NCI-H526 treated with DMSO at 0.1 percent for 48 hours (cell line): ENCODE results near the gene B3GALT5.
"Not testable (repeated sequence)": the region's sequence is repeated elsewhere in the genome, so short reads cannot be mapped to it uniquely, and the experiment has no call there.

Source experiments
- DNase-seq: peaks from one replicate; lab custom pipeline; 2025; lab: John Stamatoyannopoulos, UW

Gene B3GALT5, protein sequence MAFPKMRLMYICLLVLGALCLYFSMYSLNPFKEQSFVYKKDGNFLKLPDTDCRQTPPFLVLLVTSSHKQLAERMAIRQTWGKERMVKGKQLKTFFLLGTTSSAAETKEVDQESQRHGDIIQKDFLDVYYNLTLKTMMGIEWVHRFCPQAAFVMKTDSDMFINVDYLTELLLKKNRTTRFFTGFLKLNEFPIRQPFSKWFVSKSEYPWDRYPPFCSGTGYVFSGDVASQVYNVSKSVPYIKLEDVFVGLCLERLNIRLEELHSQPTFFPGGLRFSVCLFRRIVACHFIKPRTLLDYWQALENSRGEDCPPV

GRCh38 chr21:39612233-39613040 lies at the start of gene B3GALT5:
B3GALT5 (plus strand) TSS chr21:39612940; CDS start chr21:39660560, 47,620 bp downstream.
- peak; percentile 63 for DNase-seq

DNA sequence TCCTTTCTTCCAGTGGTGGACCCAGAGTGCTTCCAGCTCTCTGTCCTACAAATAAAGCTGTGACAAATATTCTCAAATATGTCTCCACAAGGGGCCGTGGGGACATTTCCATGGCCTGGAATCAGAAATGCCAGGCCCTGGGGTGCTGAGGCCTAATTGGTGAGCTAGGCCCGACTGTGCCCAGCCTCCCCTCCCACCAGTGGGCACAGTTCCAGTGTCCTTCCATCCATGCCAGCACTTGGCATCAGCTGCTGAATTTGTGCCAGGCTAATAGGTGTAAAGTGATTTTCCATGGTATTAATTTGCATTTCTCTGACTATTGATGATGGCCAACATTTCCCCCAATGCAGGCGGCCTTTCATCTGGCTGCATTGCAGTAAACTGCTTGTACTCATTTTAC lies 48.5 kb upstream of the B3GALT5 start:
- DNase-seq, result peak; percentile 21

DNA sequence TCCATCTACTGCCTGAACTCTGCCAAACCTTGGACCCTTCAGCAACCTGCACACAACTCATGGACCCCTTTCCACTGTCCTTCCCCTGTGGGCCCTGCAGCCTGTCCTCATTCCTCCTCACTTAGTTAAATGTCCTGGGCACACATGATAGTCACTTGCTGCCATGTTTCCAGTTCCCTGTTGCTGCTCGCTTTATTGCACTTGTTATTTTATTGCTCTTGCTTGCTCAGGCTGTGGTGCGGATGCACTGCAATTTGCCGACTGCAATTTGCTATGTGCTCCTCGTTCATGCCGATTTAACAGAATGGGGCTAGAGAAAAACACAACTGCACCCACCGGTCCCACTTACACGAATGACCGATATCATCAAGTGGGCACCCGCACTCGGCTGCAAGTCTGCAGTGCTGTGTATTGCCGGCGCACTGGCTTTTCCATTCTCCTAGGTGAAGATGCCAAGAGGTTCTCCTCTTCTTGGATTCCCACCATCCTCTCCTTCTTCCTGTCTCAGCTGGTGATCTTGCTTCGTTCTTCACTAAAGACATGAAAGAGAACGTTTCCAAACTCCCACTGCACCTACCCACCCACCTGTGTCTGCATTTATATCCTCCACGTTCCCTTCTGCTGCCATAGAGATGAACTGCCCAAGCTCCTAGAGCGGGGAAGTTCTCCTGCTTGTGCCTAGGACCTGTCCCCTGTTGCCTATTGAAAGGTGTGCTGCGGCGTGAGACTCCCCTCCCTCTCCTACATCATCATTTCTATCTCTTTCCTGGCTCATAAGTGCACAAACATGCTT lies 45.4 kb upstream of the B3GALT5 start:
- DNase-seq, result no peak

GRCh38 chr21:39568361-39568760 lies 44.4 kb upstream of the B3GALT5 start:
- DNase-seq, result peak; percentile 83

GRCh38 chr21:39575775-39576174 lies 37.0 kb upstream of the B3GALT5 start:
- no peak for DNase-seq

- no peak for DNase-seq
Observed at GRCh38 chr21:39576518-39577128, 36.1 kb upstream of the B3GALT5 start.

- no peak for DNase-seq
Observed at GRCh38 chr21:39579734-39580332, 32.9 kb upstream of the B3GALT5 start.

DNA sequence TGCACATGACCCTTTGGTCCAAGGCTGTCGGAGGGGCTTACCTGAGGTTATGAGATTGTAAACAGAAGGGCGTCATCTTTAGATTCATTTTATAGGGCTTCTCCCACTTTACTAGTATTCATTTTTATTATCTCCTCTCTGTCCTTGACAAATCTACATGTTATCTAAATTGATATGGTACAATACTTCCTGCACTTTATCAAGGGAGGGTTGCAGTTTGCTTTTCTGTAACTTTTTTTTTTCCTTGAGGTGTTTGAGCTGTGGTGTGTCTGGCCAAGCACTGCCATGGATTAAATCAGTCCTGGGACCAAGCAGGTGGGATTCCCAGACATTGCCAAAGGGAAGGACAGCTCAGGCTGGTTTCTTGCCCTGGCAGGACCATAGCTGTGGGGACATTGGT lies 32.0 kb upstream of the B3GALT5 start:
- no peak for DNase-seq

- DNase-seq, result no peak
Observed at GRCh38 chr21:39581414-39581813, 31.3 kb upstream of the B3GALT5 start.

DNA sequence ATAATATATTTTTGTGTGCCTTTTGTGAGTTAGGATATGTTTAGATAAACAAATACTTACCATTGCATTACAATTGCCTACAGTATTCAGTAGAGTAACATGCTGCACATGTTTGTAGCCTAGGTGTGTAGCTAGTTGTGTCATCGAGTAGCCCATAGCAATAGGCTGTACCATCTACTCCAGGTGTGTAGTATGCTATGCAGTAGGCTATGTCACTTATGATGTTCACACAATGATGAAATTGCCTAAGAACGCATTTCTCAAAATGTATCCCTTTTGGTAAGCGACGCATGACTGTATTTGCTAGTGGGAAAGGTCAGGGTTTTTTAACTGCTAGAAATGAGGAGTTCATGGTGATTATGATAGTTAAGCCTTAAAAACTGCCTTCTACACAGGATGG lies 30.0 kb upstream of the B3GALT5 start:
- no peak for DNase-seq

DNA sequence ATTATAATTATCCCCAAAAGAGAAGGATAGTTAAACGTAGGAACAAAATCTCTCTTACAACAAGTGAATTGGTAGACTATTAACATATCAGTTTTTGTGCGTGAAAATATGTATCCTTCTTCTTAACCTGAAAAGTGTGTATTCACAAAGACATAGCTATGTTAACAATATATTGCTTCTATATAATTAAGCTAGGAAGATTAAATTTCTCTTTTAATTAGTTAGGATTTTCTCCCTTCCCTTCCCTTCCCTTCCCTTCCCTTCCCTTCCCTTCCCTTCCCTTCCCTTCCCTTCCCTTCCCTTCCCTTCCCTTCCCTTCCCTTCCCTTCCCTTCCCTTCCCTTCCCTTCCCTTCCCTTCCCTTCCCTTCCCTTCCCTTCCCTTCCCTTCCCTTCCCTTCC lies 29.2 kb upstream of the B3GALT5 start:
- DNase-seq, result not testable (repeated sequence)

DNA sequence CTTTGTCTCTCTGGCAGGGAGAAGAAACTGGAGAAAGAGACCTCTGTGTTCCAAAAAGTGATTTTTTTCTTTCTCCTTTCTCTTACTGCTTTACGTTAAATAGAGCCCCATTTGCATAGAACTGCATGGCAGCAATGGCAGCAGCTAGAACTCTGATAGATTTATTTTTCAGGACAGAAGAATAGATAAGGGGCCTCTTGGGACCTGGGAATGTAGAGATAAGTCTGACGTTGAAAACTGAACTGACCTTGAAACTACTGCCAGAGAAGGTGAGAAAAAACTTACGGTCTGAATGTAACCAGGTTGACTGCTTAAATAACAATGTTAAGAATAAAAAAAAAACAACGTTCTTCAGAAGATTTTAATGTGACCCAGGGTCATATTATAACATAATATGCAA lies 25.4 kb upstream of the B3GALT5 start:
- DNase-seq, result no peak

DNA sequence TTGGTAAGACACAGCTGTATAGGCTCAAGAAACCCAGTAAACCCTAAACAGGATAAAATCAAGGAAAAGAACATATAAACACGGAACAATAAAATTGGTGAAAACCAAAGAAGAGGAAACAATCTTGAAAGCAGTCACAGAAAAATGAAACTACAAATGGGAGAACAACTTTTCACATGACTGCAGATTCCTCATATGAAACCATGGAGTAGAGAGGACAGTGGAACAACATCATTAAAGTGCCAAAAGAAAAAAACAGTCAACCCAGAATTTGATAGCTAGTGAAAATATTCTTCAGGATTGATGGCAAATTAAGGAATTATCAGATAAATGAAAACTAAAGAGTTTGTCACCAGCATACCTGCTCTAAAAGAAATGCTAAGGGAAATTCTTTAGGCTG lies 23.9 kb upstream of the B3GALT5 start:
- DNase-seq, result no peak

DNA sequence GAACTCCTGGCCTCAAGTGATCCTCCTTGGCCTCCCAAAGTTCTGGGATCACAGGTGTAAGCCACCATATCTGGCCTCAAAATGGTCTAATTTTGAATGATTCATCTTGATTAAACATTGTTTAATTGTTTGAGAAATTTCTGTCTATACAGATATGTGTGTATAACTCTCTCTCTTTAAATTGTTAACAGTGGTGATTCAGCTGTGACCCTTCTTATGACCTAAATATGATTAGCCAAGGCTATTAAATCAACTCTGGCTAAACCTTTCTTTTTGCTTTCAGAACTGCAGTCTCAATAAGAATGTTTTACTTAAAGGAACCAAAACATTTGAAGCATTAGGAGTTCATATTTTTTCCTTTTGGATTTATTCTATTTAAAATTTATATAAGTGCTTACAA lies 19.2 kb upstream of the B3GALT5 start:
- DNase-seq, result no peak

GRCh38 chr21:39595465-39595864 lies 17.3 kb upstream of the B3GALT5 start:
- no peak for DNase-seq

DNA sequence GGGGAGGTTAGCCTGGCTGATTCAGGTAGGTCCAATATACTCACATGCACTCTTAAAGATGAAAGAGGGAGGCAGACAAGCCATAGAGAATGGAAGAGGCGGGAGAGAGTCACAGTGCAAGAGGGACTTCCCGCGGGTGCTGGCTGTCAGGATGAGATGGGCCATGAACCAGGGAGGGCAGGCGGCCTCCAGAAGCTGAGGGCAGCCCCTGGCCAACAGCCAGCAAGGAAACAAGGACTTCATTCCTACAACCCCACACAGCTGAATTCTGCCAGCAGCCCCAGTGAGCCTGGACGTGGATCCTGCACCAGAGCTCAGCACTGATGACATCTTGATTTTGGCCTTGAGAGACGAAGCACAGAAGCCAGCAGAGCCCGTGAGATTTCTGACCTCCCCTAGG lies 15.1 kb upstream of the B3GALT5 start:
- DNase-seq, result no peak

DNA sequence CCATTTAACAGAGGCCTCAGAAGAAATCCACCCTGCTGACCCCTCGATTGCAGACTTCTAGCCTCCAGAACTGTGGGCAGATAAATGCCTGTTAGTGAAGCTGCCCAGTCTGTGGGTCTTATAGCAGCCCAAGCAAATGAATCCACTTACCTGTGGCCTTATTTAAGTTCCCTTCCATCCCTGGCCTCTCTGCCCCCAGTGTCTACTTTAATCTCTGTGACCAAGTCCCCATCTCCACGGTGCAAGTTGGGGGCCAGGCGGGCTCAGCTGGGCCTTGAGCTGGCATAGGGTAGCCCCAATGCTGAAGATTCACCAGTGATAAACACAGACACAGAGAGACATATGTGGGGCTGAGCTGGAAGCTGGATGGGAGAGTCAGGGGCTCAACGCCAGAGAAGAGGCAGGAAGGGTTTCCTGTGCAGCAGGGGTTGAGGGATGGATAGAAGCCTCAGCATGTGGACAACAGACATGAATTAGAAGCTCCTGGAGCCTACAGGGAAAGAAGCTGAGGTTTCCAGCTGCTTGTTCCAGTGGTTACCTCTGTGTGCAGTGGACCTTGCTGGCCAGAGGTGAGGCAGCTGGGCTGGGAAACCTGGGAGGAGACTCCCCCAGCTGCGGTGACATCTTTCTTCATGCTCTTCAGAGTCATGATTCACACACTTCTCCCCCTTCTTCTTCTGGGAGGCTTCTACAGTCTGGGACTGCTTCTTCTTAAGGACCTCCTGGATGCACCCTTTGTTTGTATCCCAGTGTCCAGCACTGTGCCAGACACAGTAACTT lies 13.4 kb upstream of the B3GALT5 start:
- no peak for DNase-seq

- DNase-seq, result no peak
Observed at GRCh38 chr21:39601187-39601928, 11.4 kb upstream of the B3GALT5 start.

GRCh38 chr21:39602076-39602689 lies 10.6 kb upstream of the B3GALT5 start:
- no peak for DNase-seq

GRCh38 chr21:39602793-39603192 lies 9.9 kb upstream of the B3GALT5 start:
- no peak for DNase-seq
